Measurements from ENCODE around the gene MET.

Gene MET

GRCh38 chr7:116728413-116728812, 56.4 kb downstream of the MET start:
- TF ChIP-seq REST (IDR thresholded peaks at IDR 0.05; ENCODE audit: low read depth) (no peak), EP300 (IDR thresholded peaks at IDR 0.05; ENCODE audit: borderline replicate concordance) (no peak), NFIC (IDR thresholded peaks at IDR 0.05) (no peak), USF1 (IDR thresholded peaks at IDR 0.05) (no peak), TEAD4 (IDR thresholded peaks at IDR 0.05) (no peak), CEBPB (IDR thresholded peaks at IDR 0.05) (no peak), FOXM1 (IDR thresholded peaks at IDR 0.05; ENCODE audit: borderline replicate concordance, low read depth) (no peak), ZBTB7A (IDR thresholded peaks at IDR 0.05; ENCODE audit: low read depth) (no peak), RAD21 (IDR thresholded peaks at IDR 0.05; ENCODE audit: low read depth) (no peak), CREB1 (IDR thresholded peaks at IDR 0.05; ENCODE audit: low read depth) (no peak), TAF1 (IDR thresholded peaks at IDR 0.05; ENCODE audit: low read depth) (no peak), YY1 (IDR thresholded peaks at IDR 0.05; ENCODE audit: low read depth) (no peak), TCF12 (IDR thresholded peaks at IDR 0.05; ENCODE audit: low read depth) (no peak), MAX (IDR thresholded peaks at IDR 0.05) (no peak), EGR1 (IDR thresholded peaks at IDR 0.05) (no peak)

- TF ChIP-seq TCF12 (IDR thresholded peaks at IDR 0.05; ENCODE audit: low read depth) (no peak), TAF1 (IDR thresholded peaks at IDR 0.05; ENCODE audit: low read depth) (no peak), NFIC (IDR thresholded peaks at IDR 0.05) (no peak), MAX (IDR thresholded peaks at IDR 0.05) (no peak), FOXM1 (IDR thresholded peaks at IDR 0.05; ENCODE audit: borderline replicate concordance, low read depth) (no peak), USF1 (IDR thresholded peaks at IDR 0.05) (no peak), TEAD4 (IDR thresholded peaks at IDR 0.05) (no peak), EP300 (IDR thresholded peaks at IDR 0.05; ENCODE audit: borderline replicate concordance) (no peak), YY1 (IDR thresholded peaks at IDR 0.05; ENCODE audit: low read depth) (no peak)
Observed at GRCh38 chr7:116730097-116731022, 58.4 kb downstream of the MET start.

- TF ChIP-seq CREB1 (IDR thresholded peaks at IDR 0.05; ENCODE audit: low read depth) (no peak), RAD21 (IDR thresholded peaks at IDR 0.05; ENCODE audit: low read depth) (no peak), EGR1 (IDR thresholded peaks at IDR 0.05) (no peak), TCF12 (IDR thresholded peaks at IDR 0.05; ENCODE audit: low read depth) (no peak), CEBPB (IDR thresholded peaks at IDR 0.05) (no peak), YY1 (IDR thresholded peaks at IDR 0.05; ENCODE audit: low read depth) (no peak), NFIC (IDR thresholded peaks at IDR 0.05) (no peak), MAX (IDR thresholded peaks at IDR 0.05) (no peak), FOXM1 (IDR thresholded peaks at IDR 0.05; ENCODE audit: borderline replicate concordance, low read depth) (no peak), ZBTB7A (IDR thresholded peaks at IDR 0.05; ENCODE audit: low read depth) (no peak), EP300 (IDR thresholded peaks at IDR 0.05; ENCODE audit: borderline replicate concordance) (no peak), REST (IDR thresholded peaks at IDR 0.05; ENCODE audit: low read depth) (no peak), USF1 (IDR thresholded peaks at IDR 0.05) (no peak), TEAD4 (IDR thresholded peaks at IDR 0.05) (no peak), TAF1 (IDR thresholded peaks at IDR 0.05; ENCODE audit: low read depth) (no peak)
Observed at GRCh38 chr7:116731023-116731395, 59.0 kb downstream of the MET start.

- TF ChIP-seq TEAD4 (IDR thresholded peaks at IDR 0.05): no peak
- no peak for TF ChIP-seq EGR1 (IDR thresholded peaks at IDR 0.05)
- no peak for TF ChIP-seq NFIC (IDR thresholded peaks at IDR 0.05)
- TF ChIP-seq FOXM1 (IDR thresholded peaks at IDR 0.05; ENCODE audit: borderline replicate concordance, low read depth): no peak
- no peak for TF ChIP-seq EP300 (IDR thresholded peaks at IDR 0.05; ENCODE audit: borderline replicate concordance)
- no peak for TF ChIP-seq RAD21 (IDR thresholded peaks at IDR 0.05; ENCODE audit: low read depth)
- no peak for TF ChIP-seq REST (IDR thresholded peaks at IDR 0.05; ENCODE audit: low read depth)
- no peak for TF ChIP-seq CEBPB (IDR thresholded peaks at IDR 0.05)
- TF ChIP-seq ZBTB7A (IDR thresholded peaks at IDR 0.05; ENCODE audit: low read depth): no peak
- no peak for TF ChIP-seq TAF1 (IDR thresholded peaks at IDR 0.05; ENCODE audit: low read depth)
Observed at GRCh38 chr7:116731445-116732335, 59.7 kb downstream of the MET start.
